ENCODE data around the gene AGAP1. TPM values are rescaled to one million over a fixed set of nuclear protein-coding genes. Genes with fewer than 3 reads are reported as not detected.

AGAP1 gene
- total RNA-seq, 1 donor from 2014 or later: 43.8 TPM

- DNase-seq (ENCODE audit: extremely low spot score, unreplicated experiment): no peak
- peaks cover 59% of the 10 kb centered on the region for H3K4me1 Mint-ChIP-seq (ENCODE audit: unreplicated experiment)
- H3K27ac Mint-ChIP-seq (ENCODE audit: unreplicated experiment): peak overlapping the region; percentile 93
- peak overlapping the region; percentile 73 for H3K4me3 Mint-ChIP-seq (ENCODE audit: unreplicated experiment)
- H3K27me3 Mint-ChIP-seq (ENCODE audit: unreplicated experiment): no peaks in the 10 kb centered on the region
- H3K36me3 Mint-ChIP-seq (ENCODE audit: unreplicated experiment): peaks cover 3% of the 10 kb centered on the region
- no peaks in the 10 kb centered on the region for H3K9me3 Mint-ChIP-seq (ENCODE audit: unreplicated experiment)
- no peak for TF ChIP-seq CTCF (IDR thresholded peaks at IDR 0.05)
Measured at GRCh38 chr2:236178890-236179235, 685.0 kb downstream of the AGAP1 start.

GRCh38 chr2:236179236-236180075 lies 685.6 kb downstream of the AGAP1 start:
- Mint-ChIP-seq H3K27me3 (ENCODE audit: unreplicated experiment) (no peaks in the 10 kb centered on the region), H3K9me3 (ENCODE audit: unreplicated experiment) (no peaks in the 10 kb centered on the region), H3K4me1 (ENCODE audit: unreplicated experiment) (peaks cover 53% of the 10 kb centered on the region), H3K27ac (ENCODE audit: unreplicated experiment) (peak overlapping the region; percentile 97), H3K36me3 (ENCODE audit: unreplicated experiment) (peaks cover 3% of the 10 kb centered on the region), H3K4me3 (ENCODE audit: unreplicated experiment) (peak overlapping the region; percentile 74)
- no peak for DNase-seq (ENCODE audit: extremely low spot score, unreplicated experiment)
- no peak for TF ChIP-seq CTCF (IDR thresholded peaks at IDR 0.05)

GRCh38 chr2:236180076-236180816 lies 686.4 kb downstream of the AGAP1 start:
- no peak for DNase-seq (ENCODE audit: extremely low spot score, unreplicated experiment)
- H3K27ac Mint-ChIP-seq (ENCODE audit: unreplicated experiment): peak overlapping the region; percentile 97
- TF ChIP-seq CTCF (IDR thresholded peaks at IDR 0.05): no peak
- H3K27me3 Mint-ChIP-seq (ENCODE audit: unreplicated experiment): no peaks in the 10 kb centered on the region
- no peaks in the 10 kb centered on the region for H3K9me3 Mint-ChIP-seq (ENCODE audit: unreplicated experiment)
- H3K36me3 Mint-ChIP-seq (ENCODE audit: unreplicated experiment): peaks cover 5% of the 10 kb centered on the region
- peak overlapping the region; percentile 74 for H3K4me3 Mint-ChIP-seq (ENCODE audit: unreplicated experiment)
- peaks cover 45% of the 10 kb centered on the region for H3K4me1 Mint-ChIP-seq (ENCODE audit: unreplicated experiment)

GRCh38 chr2:236180831-236181453 lies 687.1 kb downstream of the AGAP1 start:
- H3K27ac Mint-ChIP-seq (ENCODE audit: unreplicated experiment): peak overlapping the region; percentile 50
- H3K4me3 Mint-ChIP-seq (ENCODE audit: unreplicated experiment): peak overlapping the region; percentile 60
- DNase-seq (ENCODE audit: extremely low spot score, unreplicated experiment): no peak
- no peaks in the 10 kb centered on the region for H3K27me3 Mint-ChIP-seq (ENCODE audit: unreplicated experiment)
- H3K4me1 Mint-ChIP-seq (ENCODE audit: unreplicated experiment): peaks cover 38% of the 10 kb centered on the region
- H3K9me3 Mint-ChIP-seq (ENCODE audit: unreplicated experiment): no peaks in the 10 kb centered on the region
- TF ChIP-seq CTCF (IDR thresholded peaks at IDR 0.05): peak; percentile 84
- H3K36me3 Mint-ChIP-seq (ENCODE audit: unreplicated experiment): peaks cover 5% of the 10 kb centered on the region

Data from osteocyte (in vitro differentiated cells).